NCI-H1105 treated with DMSO at 0.1 percent for 48 hours (cell line): ENCODE data around the gene CD300LF.

Source experiments
- DNase-seq: peaks from one replicate; lab custom pipeline; 2025; lab: John Stamatoyannopoulos, UW

The CD300LF gene

GRCh38 chr17:74712756-74713155, at the start of gene CD300LF:
TSS of gene CD300LF (minus strand) at chr17:74712923. CDS start at chr17:74712866, 57 bp downstream.
- DNase-seq: no peak

GRCh38 chr17:74761931-74762330, 49.2 kb upstream of the CD300LF start:
- DNase-seq: no peak

GRCh38 chr17:74761419-74761818, 48.7 kb upstream of the CD300LF start:
- no peak for DNase-seq

GRCh38 chr17:74760404-74761105, 47.8 kb upstream of the CD300LF start:
- no peak for DNase-seq

GRCh38 chr17:74759941-74760340, 47.2 kb upstream of the CD300LF start:
- no peak for DNase-seq

GRCh38 chr17:74759243-74759801, 46.6 kb upstream of the CD300LF start:
- no peak for DNase-seq

- DNase-seq: no peak
Observed at GRCh38 chr17:74758848-74759168, 46.1 kb upstream of the CD300LF start.

GRCh38 chr17:74757931-74758847, 45.5 kb upstream of the CD300LF start:
- no peak for DNase-seq

- DNase-seq: no peak
Observed at GRCh38 chr17:74757502-74757901, 44.8 kb upstream of the CD300LF start.

GRCh38 chr17:74756891-74757290, 44.2 kb upstream of the CD300LF start:
- no peak for DNase-seq

GRCh38 chr17:74755533-74755932, 42.8 kb upstream of the CD300LF start:
- no peak for DNase-seq

GRCh38 chr17:74754832-74755231, 42.1 kb upstream of the CD300LF start:
- no peak for DNase-seq

- DNase-seq: no peak
Observed at GRCh38 chr17:74752822-74753401, 40.2 kb upstream of the CD300LF start.

GRCh38 chr17:74752415-74752814, 39.7 kb upstream of the CD300LF start:
- DNase-seq: no peak

- no peak for DNase-seq
Observed at GRCh38 chr17:74750327-74751069, 37.8 kb upstream of the CD300LF start.

GRCh38 chr17:74750039-74750326, 37.3 kb upstream of the CD300LF start:
- no peak for DNase-seq

GRCh38 chr17:74749279-74750038, 36.7 kb upstream of the CD300LF start:
- no peak for DNase-seq

- peak; percentile 89 for DNase-seq
Observed at GRCh38 chr17:74748529-74749278, 36.0 kb upstream of the CD300LF start, which contains the start of gene NHERF1. TSS of gene NHERF1 (plus strand) at chr17:74748628. CDS start at chr17:74748847, 219 bp downstream.

GRCh38 chr17:74748279-74748528, 35.5 kb upstream of the CD300LF start:
- no peak for DNase-seq

GRCh38 chr17:74746922-74747321, 34.2 kb upstream of the CD300LF start:
- no peak for DNase-seq

GRCh38 chr17:74746376-74746775, 33.7 kb upstream of the CD300LF start:
- no peak for DNase-seq
